G401 (cell line): ENCODE measurements around the gene LYSMD4. TPM values are rescaled to one million over a fixed set of nuclear protein-coding genes. Genes with fewer than 3 reads are reported as not detected.
A peak's percentile ranks its signal among the peaks of the same experiment; 100 is the strongest.

Source experiments
- DNase-seq: peaks from one replicate; pipeline ENCODE4 v3.0.0-alpha.2; 2015; ENCODE audit warnings: low spot score
- in situ Hi-C: cut with HindIII; loops from 2 replicates; pipeline ENCODE4 v1.10.0; 2016; ENCODE audit warnings: low sequenced_read_pairs, mixed read lengths
- total RNA-seq: library from RNA; depleted of rRNA; stranded (reverse); fragments of >200 nt; shearing (Covaris generic); gene quantifications from 2 replicates; pipeline ENCODE4 v1.2.3, GENCODE V29; 2014

Gene LYSMD4
- total RNA-seq, 1 experiment from 2014 or later = 8.0 TPM

DNA sequence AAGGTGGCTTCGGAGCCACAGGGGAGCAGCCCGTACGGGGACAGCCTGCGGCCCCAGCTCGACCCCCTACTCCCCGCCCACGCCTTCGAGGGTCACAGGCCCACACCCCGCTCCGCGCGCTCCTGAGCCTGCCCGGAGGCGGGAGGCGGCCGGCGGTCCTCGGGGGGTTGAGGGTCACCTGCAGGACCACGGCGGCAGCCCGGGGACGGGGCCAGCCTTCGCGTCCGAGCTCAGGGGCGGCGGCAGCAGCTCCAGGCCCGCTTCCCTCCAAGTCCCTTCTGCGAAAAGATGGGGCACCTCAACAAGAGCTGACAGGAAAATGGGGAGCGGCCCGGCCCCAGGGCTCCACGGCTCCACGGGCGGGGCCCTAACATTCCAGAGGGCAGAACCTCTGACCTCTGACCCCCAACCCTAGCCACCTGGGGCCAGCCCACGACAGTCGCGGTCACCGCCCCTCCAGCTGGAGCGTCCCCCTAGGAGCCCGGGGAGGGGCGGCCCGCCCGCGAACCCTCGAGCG, 428 bp downstream of the LYSMD4 start:
- in situ Hi-C loops = no loop called here
- DNase-seq = peak; percentile 18

DNA sequence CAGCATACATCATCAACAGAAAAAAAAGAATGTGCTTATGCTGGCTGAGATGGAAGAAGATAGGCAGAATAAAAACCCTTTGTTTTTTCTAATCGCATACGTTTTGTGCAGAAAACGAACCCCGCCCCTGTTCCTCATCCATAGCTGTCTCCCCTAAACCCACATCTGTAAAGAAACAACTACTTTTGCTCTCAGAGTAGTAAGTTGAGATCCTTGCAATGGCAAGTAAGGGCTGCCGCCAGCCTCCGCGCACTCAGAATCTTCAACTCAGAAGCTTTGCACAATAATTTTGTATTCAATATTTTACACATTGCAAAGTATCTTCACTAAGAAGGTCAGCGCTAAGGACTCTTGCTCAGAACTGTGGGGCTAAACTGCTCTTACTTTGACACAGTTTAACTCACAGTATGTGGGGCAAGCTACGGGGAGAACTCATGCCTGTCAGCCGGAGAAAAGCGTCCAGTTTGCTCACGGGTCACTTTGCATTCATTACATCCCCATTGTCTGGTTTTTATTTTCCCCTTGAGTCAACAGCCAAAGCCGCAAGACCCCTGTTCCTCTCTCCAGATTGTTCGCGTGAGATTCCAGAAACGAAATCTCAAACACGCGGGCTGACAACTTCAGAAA, 1.0 kb downstream of the LYSMD4 start:
- peak; percentile 19 for DNase-seq
- in situ Hi-C loops = no loop called here

DNA sequence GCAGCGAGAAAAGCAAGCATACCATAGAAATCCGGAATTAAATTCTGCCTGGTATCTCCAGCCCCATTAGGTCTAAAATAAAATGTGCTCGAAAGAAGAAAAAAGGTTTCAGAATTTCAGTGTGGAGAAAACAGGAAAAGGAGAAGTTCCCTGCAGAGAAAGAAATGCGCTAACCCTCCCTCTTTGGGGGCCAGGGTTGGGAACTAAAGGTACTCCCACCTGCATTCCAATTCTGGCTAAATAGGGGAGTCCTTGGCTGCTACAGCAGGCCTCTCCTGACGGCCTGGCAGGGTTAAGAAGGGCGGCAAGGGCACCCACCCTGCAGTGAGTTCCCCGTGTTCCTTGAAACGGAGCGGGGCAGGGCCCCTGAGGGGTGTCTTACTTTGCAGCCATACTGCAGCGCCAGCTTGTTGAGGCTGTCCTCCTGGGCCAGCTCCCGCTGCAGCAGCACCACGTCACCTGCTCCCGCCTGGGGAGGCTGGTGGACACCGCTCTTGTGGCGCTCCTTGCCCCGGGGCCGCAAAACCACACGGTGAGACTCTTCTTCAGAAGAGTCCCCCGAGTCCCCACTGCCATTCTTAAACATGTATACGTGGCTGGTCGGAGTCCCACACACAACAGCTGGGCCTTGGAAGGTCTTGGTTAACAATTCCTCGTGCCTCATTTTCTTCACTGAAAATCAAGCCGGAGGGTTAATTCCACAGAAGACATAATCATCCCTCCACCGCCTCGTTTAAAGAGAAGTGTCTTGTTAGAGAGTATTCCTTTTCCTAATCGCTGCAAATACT, 1.7 kb downstream of the LYSMD4 start:
- no peak for DNase-seq
- in situ Hi-C loops = no loop called here

DNA sequence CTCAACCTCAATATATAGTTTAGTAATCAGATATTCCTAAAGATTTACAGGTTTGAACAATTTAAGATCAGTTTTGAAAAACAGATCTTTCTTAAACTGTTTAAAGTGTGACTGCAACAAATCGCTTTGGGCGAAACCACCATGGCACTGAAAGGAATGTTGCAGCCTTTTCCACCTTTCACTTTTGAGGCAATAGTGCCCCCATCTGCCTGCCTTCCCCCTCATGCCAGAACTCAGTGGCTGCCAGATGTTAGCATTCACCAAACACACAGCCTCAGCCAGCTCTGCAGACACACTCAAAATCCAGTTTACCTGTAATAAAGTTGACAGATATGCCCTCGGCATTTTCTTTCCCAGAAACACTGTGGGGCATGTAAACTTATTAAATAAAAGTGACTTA, 3.3 kb downstream of the LYSMD4 start:
- in situ Hi-C loops = no loop called here
- DNase-seq = peak; percentile 23

DNA sequence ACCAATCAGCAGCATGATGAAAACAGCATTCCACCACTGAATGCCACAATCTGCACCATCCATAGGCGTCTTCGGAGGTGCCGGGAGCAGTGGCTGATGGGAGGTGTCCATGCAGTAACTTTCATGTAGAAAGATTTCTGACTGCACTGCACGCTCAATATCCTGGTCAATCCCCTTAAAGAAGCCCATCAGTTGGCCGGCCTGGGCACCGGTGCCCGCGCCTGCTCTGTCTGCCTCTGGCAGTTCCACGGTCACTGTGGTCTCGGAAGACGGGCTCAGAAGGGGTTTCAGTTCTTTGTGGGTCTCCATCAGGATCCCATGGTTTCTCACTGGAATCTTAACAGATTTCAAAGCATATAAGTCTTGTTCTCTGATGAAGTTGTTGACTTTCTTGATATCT, 3.9 kb downstream of the LYSMD4 start:
- no peak for DNase-seq
- in situ Hi-C loops = no loop called here

DNA sequence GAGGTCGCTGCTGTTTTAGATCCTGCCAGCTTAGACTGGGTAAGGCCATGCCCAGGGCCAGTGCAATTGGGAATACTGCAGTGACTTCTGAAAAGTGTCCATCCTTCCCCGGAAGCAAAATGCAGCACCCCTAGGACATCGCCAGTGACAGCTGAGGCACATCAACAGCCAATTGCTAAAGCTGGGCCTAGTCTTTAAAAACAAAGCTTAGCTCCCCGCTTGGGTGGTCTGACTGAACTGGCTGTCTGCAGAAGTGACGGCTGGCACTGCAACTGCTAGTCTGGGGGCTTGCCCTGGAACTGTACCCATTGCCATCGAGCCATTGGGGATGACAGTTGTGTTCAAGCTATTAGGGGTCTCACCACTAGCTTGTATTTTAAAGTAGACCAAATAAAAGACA, 4.3 kb downstream of the LYSMD4 start:
- in situ Hi-C loops = no loop called here

DNA sequence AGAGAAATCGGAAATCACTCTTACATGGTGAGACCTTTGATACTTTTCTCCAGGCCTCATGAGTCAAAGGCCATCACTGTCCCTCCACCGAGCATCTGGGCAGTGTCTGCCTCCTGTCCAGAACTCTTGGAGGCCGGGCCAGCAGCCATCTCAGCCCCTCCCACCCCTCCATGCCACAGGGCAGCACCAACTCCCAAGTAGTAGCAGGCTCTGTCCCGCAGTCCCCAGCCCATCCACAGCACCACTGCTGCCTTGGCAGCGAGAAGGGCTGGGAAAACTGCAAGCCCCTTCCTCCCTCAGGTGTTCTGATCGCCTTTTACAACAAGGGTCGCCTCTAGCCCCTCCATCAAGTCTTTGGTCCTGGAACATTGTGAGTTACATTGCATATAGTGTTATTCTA, 5.5 kb downstream of the LYSMD4 start:
- no peak for DNase-seq
- in situ Hi-C loops = no loop called here

More for the DNA sequence above, 4.3 kb downstream of the LYSMD4 start:
- no peak for DNase-seq

DNA sequence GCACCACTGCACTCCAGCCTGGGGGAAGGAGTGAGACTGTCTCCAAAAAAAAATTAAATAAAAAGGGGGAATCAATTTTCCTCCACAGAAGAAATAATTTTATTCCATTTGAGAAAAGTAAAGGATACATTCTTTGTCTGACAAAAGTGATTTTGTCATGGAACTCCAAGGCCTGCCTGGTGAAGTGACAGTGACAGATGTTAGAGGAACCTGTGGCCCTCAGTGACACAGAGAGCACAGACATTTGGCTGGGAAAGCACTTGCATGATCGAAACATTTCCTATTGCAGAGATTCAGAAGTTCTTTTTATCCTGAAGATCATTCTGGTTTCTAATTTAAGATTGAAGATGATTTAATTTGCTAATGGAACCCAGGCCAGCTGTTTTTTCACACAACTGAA, 5.9 kb downstream of the LYSMD4 start:
- in situ Hi-C loops = no loop called here

DNA sequence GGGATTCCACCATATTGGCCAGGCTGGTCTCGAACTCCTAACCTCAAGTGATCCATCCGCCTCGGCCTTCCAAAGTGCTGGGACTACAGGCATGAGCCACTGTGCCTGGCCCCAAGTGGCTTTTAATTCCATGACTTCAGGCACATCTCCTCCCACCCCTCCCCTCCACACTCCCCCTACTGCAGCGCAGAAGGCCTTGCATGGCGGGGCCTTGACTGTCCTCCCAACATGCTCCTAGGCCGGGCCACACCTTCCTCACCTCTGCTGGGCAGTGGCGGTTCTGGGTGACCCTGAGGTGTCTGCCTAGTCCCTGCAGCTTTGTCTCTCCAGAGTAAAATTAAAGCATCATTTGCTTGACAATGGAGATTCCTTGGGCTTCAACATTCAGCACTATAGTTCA, 6.9 kb downstream of the LYSMD4 start:
- in situ Hi-C loops = no loop called here
- DNase-seq = no peak

More for the DNA sequence above, 5.9 kb downstream of the LYSMD4 start:
- no peak for DNase-seq

DNA sequence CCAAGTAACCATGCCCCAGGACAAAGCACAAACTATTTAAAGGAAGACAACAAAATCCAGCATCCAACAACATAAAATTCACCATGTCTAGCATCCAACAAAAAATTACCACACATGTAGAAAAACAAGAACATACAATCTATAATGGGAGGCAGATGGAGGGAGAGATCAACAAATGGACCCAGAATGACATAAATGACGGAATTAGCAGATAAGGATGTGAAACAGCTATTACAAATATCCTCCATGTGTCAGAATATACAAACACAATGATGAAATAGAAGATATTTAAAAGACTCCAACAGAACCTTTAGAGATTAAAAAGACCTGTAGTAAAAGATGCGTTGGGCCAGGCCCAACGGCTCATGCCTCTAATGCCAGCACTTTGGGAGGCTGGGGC, 10.8 kb downstream of the LYSMD4 start:
- in situ Hi-C loops = no loop called here

DNA sequence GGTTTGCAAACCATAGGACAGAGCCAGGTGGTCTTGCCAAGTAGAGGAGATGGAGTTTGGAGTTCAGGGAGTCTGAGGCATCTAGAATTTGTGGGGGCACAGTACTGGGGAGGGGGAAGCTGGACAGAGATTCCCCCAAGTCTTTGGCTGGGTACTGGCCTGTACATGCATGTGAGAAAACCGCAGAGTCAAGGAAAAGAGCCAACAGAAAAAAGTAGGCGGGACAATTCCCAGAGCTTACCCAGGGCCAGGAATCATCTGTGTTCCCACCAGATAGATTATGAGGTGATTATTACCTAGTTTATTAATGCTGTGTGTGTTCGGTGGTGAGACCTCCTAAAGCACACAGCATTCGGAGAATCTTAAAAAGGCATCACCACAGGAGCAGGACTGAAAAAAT, 11.3 kb downstream of the LYSMD4 start:
- in situ Hi-C loops = no loop called here
- DNase-seq = no peak

More for the DNA sequence above, 10.8 kb downstream of the LYSMD4 start:
- no peak for DNase-seq

DNA sequence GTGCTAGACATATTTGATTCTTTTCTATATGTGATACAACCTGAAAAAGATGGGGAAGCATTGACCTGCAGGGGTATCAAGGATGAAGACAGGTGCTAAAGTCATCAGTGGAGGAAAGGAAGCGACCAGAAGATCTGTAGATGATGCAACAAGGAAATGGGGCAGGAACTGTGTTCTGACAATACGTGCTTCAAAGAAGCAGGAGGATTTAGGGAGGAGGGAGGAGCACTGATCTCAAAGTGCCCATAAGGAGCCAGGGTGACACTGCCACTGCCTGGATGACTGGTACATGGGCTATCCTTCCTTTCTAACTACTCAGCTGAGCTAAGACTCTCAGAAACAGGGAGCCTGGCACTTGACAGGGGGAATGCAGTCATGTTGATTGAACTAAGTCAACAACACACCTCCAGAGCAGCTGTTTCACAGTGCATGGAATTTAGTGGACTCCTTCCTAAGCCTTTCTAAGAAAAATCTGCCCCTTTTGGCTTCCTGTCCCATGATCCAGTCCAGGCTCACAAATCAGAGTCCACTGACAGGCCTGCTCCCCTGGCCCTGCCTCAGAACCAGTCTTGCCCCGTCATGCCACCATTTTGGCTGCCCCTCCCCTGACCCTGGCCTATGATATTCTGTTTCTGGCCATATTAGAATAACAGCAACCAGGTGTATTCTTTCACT, 12.0 kb downstream of the LYSMD4 start:
- in situ Hi-C loops = no loop called here

DNA sequence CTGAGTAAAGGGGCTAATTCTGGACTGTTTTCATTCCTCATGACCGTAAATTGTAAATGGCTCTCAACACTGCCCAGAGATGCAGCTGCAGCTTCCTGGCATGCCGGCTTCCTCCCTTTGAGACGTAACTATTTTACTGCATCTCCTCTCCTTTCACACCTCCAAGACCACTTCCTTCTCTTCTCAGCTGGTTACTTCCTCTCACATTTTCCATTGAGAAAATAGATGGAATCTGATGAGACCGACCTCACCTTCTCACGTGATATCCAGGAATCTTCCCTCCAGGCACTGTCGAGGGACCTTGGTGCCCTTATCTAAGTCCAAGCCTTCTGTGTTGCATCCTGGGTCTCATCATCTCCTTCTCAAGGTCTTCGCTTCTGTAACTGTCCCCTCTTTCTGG, 12.7 kb downstream of the LYSMD4 start:
- in situ Hi-C loops = no loop called here

More for the DNA sequence above, 12.0 kb downstream of the LYSMD4 start:
- no peak for DNase-seq

DNA sequence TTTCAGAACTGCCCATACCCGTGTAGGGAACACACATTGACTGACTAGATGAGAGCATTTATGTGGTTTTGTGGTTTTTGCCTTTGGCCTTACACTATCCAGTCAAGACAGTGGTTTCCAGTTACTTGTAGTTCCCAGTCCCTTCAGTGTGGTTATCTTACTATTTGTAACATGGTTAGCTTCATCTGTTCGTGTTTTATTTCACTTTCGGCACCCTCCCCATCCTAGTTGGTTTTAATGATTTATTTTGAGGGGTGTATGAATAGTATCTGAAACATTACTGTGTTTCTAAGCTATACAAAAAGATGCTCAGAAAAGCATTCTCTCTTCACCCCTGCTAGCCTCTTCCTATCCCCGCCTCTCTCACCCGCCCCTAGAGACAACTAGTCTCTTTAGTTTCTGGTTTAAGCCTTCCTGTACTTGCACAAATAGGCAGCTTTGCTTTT, 14.1 kb downstream of the LYSMD4 start:
- DNase-seq = no peak
- in situ Hi-C loops = no loop called here

More for the DNA sequence above, 12.7 kb downstream of the LYSMD4 start:
- no peak for DNase-seq

DNA sequence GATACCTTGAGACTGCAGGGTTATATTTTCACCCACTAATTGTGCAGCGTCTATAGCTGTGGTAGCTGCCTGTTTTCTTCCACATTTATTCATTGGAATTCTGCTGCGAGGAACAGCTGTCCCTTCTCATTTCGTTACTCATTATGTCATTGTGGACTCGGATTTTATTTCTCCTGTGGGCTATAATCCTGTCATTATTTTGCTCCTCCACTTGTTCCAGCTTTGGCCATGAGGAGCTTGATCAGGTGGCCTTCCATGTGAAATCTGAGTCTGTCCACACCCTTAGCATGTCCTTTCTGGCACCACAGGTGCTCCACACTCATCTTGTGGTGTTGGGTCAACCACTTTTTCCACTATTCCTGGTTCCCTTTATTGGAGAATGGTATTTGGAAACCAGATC, 14.8 kb downstream of the LYSMD4 start:
- no peak for DNase-seq

DNA sequence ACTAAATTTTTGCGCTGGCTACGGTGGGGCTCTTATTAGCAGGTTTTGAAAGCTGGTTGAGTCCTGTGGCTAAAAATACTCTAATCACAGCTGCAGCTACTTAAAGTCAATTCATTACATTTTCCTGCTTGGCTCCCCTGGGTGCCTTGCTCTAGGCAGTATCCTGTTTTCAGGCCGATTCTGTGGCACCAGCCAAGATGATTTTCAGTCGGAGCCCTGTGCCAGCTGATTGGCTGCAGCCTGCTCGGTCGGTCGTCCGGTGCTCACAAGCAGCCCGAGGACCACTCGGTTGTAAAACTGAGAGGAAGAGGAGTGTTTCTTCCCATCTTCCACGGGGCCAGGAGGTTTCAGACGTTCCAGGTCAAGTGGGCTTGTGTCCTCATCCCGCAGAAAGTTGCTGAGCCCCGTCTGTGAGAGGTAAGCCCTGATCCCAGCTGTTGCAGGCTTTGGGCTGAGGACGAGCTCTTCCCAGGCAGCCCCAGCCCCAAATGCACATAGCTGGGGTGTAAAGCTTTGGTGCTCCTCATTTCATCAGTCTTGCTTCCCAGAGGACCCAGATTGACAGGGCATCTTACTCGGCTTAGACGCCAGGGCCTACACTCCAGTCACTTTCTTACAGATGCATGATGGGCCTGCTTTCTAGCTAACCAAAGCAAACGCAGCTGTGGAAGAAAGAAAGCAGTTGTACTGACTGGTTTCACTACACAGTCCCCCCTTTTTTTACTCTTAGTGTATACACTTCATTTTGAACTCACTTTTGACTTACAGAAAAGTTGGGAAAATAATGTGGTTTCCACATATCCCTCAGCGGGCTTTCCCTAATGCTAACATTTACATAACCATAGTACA, 15.9 kb downstream of the LYSMD4 start:
- in situ Hi-C loops = no loop called here
- DNase-seq = peak; percentile 27

More for the DNA sequence above, 14.8 kb downstream of the LYSMD4 start:
- in situ Hi-C loops = no loop called here

DNA sequence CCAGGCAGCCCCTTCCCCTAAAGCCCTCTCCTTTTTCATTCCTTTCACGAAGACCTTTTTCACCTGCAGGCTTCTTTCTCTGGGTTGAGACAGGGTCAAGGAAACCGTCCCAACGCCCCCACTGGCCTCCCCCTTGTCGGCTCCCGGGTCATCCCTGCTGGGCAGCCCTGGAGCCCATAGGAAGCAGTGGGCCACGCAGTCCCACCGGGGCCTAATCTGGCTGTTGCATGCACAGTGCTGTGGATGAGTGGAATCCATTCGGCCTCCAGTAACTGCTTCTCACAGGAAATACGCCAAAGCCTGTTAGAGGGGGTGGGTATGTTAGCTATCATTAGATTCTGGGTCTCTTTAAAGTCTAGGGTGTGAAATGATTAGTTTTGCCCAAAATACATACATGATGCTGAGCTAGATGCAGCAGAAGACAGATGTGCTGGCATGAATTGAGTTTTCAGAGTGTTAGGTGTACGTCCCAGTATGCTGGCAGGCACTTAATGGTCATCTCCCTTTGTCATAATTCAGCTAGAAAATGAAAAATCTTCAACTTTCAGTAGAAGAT, 16.6 kb downstream of the LYSMD4 start:
- no peak for DNase-seq
- in situ Hi-C loops = no loop called here

DNA sequence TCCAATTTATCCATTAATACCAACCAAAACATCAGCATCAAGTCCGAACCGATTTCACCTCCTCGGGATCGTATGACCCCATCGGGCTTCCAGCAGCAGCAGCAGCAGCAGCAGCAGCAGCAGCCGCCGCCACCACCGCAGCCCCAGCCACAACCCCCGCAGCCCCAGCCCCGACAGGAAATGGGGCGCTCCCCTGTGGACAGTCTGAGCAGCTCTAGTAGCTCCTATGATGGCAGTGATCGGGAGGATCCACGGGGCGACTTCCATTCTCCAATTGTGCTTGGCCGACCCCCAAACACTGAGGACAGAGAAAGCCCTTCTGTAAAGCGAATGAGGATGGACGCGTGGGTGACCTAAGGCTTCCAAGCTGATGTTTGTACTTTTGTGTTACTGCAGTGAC, 20.8 kb downstream of the LYSMD4 start:
- DNase-seq = no peak
- in situ Hi-C loops = no loop called here

DNA sequence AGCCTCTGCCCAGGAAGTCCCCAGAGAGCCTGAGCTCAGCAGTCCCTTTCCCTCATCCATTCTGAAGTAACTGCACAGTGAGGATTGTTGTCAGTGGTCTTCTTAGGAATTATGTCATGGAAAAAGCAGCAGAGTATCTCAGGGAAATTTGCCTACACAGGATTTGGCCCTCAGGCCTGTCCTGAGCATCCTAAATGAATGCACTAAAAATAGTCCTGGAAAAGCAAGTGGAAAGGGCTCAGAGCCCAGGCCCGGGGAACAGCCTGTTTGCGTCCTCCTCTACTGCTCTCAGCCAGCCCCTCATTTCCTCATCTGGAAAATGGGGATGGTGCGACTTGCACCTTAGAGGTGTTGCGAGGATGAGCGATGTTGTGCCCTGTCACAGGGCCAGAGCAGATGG, 21.6 kb downstream of the LYSMD4 start:
- in situ Hi-C loops = no loop called here
- DNase-seq = peak; percentile 25
